T-helper 1 cell treated with Interleukin-12 subunit alpha and Interleukin-12 subunit beta and Interleukin-4 antibody, amounts not matched to agents 30 ng/mL and 1 ng/mL, for 36 hours (primary cell): Measurements from ENCODE around the gene C12orf50. TPM values are rescaled to one million over a fixed set of nuclear protein-coding genes. Genes with fewer than 3 reads are reported as not detected.

Experiments
- total RNA-seq: library from RNA; stranded (reverse); gene quantifications from 2 replicates; pipeline ENCODE4 v1.2.3, GENCODE V29; 2022

Gene C12orf50
- total RNA-seq, 1 donor from 2014 or later: 0.12 TPM

Other genes with a start within 250 kb of the C12orf50 start
- gene CEP290, start 112.7 kb upstream of the C12orf50 start, total RNA-seq: 12.7 and 13.2 TPM in 2 replicates
- gene TMTC3, start 112.9 kb upstream of the C12orf50 start, total RNA-seq: 6.0 and 7.2 TPM in 2 replicates